ENCODE measurements around the gene CD1D. TPM values are rescaled to one million over a fixed set of nuclear protein-coding genes. Genes with fewer than 3 reads are reported as not detected.

CD1D gene
- total RNA-seq, 1 donor from 2014 or later, result 3.9 TPM

GRCh38 chr1:158177700-158178450, 2.8 kb upstream of the CD1D start:
- DNase-seq (ENCODE audit: low read depth) (peak; percentile 68), FAIRE-seq (no peak)
- no peak for TF ChIP-seq CTCF (IDR thresholded peaks at IDR 0.05; ENCODE audit: insufficient read depth, low read length, severe bottlenecking)
- Histone ChIP-seq H3K4me3 (ENCODE audit: low read depth, low read length) (peak overlapping the region; percentile 37), H3K27me3 (ENCODE audit: control insufficient read depth, insufficient read depth, low read length) (no peaks in the 10 kb centered on the region), H3K36me3 (ENCODE audit: control insufficient read depth, insufficient read depth, low read length) (no peaks in the 10 kb centered on the region)

GRCh38 chr1:158179301-158180041, 1.2 kb upstream of the CD1D start:
- no peak overlapping the region for H3K4me3 ChIP-seq (ENCODE audit: low read depth, low read length)
- no peak for TF ChIP-seq CTCF (IDR thresholded peaks at IDR 0.05; ENCODE audit: insufficient read depth, low read length, severe bottlenecking)
- DNase-seq (ENCODE audit: low read depth) (no peak), FAIRE-seq (no peak)
- H3K27me3 ChIP-seq (ENCODE audit: control insufficient read depth, insufficient read depth, low read length), result no peaks in the 10 kb centered on the region
- H3K36me3 ChIP-seq (ENCODE audit: control insufficient read depth, insufficient read depth, low read length), result no peaks in the 10 kb centered on the region

GRCh38 chr1:158181577-158181922, 855 bp downstream of the CD1D start:
- Histone ChIP-seq H3K4me3 (ENCODE audit: low read depth, low read length) (peak overlapping the region; percentile 63), H3K36me3 (ENCODE audit: control insufficient read depth, insufficient read depth, low read length) (no peaks in the 10 kb centered on the region), H3K27me3 (ENCODE audit: control insufficient read depth, insufficient read depth, low read length) (no peaks in the 10 kb centered on the region)
- TF ChIP-seq CTCF (IDR thresholded peaks at IDR 0.05; ENCODE audit: insufficient read depth, low read length, severe bottlenecking), result no peak
- FAIRE-seq (no peak), DNase-seq (ENCODE audit: low read depth) (no peak)

GRCh38 chr1:158185770-158186169, 5.1 kb downstream of the CD1D start:
- H3K27me3 ChIP-seq (ENCODE audit: control insufficient read depth, insufficient read depth, low read length), result no peaks in the 10 kb centered on the region
- DNase-seq (ENCODE audit: low read depth) (peak; percentile 9), FAIRE-seq (no peak)
- TF ChIP-seq CTCF (IDR thresholded peaks at IDR 0.05; ENCODE audit: insufficient read depth, low read length, severe bottlenecking), result no peak
- no peak overlapping the region for H3K4me3 ChIP-seq (ENCODE audit: low read depth, low read length)
- H3K36me3 ChIP-seq (ENCODE audit: control insufficient read depth, insufficient read depth, low read length), result no peaks in the 10 kb centered on the region

GRCh38 chr1:158186180-158186579, 5.5 kb downstream of the CD1D start:
- H3K36me3 ChIP-seq (ENCODE audit: control insufficient read depth, insufficient read depth, low read length), result no peaks in the 10 kb centered on the region
- peak; percentile 7 for DNase-seq (ENCODE audit: low read depth)
- no peaks in the 10 kb centered on the region for H3K27me3 ChIP-seq (ENCODE audit: control insufficient read depth, insufficient read depth, low read length)
- FAIRE-seq, result no peak
- H3K4me3 ChIP-seq (ENCODE audit: low read depth, low read length), result no peak overlapping the region
- no peak for TF ChIP-seq CTCF (IDR thresholded peaks at IDR 0.05; ENCODE audit: insufficient read depth, low read length, severe bottlenecking)
